HEK293 (cell line): ENCODE results near the gene TRIM7.

ENCODE experiments used
- AEBP2 ChIP-seq: fragments of 450-650 bp; formaldehyde crosslinking; IDR thresholded peaks from 2 replicates; pipeline ENCODE4 v1.5.1; 2016; ENCODE audit warnings: missing biosample characterization, missing genetic modification characterization, borderline replicate concordance
- FEZF1 ChIP-seq: fragments of 450-650 bp; formaldehyde crosslinking; IDR thresholded peaks from 2 replicates; pipeline ENCODE4 v1.5.1; 2016; ENCODE audit warnings: missing biosample characterization, missing genetic modification characterization
- HOXD13 ChIP-seq: sonication (generic); formaldehyde crosslinking; IDR thresholded peaks from 2 replicates; pipeline ENCODE4 v1.8.0; 2022; ENCODE audit warnings: missing genetic modification reagents, borderline replicate concordance
- KLF1 ChIP-seq: fragments of 450-650 bp; formaldehyde crosslinking; IDR thresholded peaks from 2 replicates; pipeline ENCODE4 v1.5.1; 2016; ENCODE audit warnings: missing biosample characterization, missing genetic modification characterization
- KLF17 ChIP-seq: fragments of 450-650 bp; formaldehyde crosslinking; IDR thresholded peaks from 2 replicates; pipeline ENCODE4 v1.5.1; 2016; ENCODE audit warnings: missing biosample characterization, missing genetic modification characterization
- WT1 ChIP-seq: fragments of 450-650 bp; formaldehyde crosslinking; IDR thresholded peaks from 2 replicates; pipeline ENCODE4 v1.5.1; 2016; ENCODE audit warnings: missing biosample characterization, missing genetic modification characterization
- ZNF138 ChIP-seq: fragments of 450-650 bp; formaldehyde crosslinking; IDR thresholded peaks from 2 replicates; pipeline ENCODE4 v1.5.1; 2016; ENCODE audit warnings: missing biosample characterization, missing genetic modification characterization, borderline replicate concordance
- ZNF335 ChIP-seq: fragments of 450-650 bp; formaldehyde crosslinking; conservative IDR thresholded peaks from 2 replicates; pipeline ENCODE4 v1.5.1; 2016; ENCODE audit warnings: missing biosample characterization, missing genetic modification characterization
- ZNF354C ChIP-seq: fragments of 450-650 bp; formaldehyde crosslinking; IDR thresholded peaks from 2 replicates; pipeline ENCODE4 v1.5.1; 2016; ENCODE audit warnings: missing biosample characterization, missing genetic modification characterization, low read depth, borderline replicate concordance
- ZNF37A ChIP-seq: fragments of 450-650 bp; IDR thresholded peaks from 2 replicates; pipeline ENCODE4 v1.5.1; 2018; ENCODE audit warnings: missing biosample characterization, missing genetic modification characterization
- ZNF391 ChIP-seq: fragments of 450-650 bp; formaldehyde crosslinking; IDR thresholded peaks from 2 replicates; pipeline ENCODE4 v1.5.1; 2016; ENCODE audit warnings: low read depth, missing biosample characterization, missing genetic modification characterization, borderline replicate concordance
- ZNF404 ChIP-seq: fragments of 450-650 bp; formaldehyde crosslinking; IDR thresholded peaks from 2 replicates; pipeline ENCODE4 v1.5.1; 2017; ENCODE audit warnings: missing biosample characterization, missing genetic modification characterization
- ZNF433 ChIP-seq: fragments of 450-650 bp; formaldehyde crosslinking; IDR thresholded peaks from 2 replicates; pipeline ENCODE4 v1.5.1; 2016; ENCODE audit warnings: missing biosample characterization, missing genetic modification characterization, low read depth
- ZNF473 ChIP-seq: fragments of 450-650 bp; formaldehyde crosslinking; IDR thresholded peaks from 2 replicates; pipeline ENCODE4 v1.5.1; 2017; ENCODE audit warnings: missing biosample characterization, missing genetic modification characterization
- ZNF514 ChIP-seq: fragments of 450-650 bp; formaldehyde crosslinking; IDR thresholded peaks from 2 replicates; pipeline ENCODE4 v1.5.1; 2016; ENCODE audit warnings: missing biosample characterization, missing genetic modification characterization
- ZNF521 ChIP-seq: fragments of 450-650 bp; formaldehyde crosslinking; IDR thresholded peaks from 2 replicates; pipeline ENCODE4 v1.5.1; 2017; ENCODE audit warnings: missing biosample characterization, mild to moderate bottlenecking, missing genetic modification characterization
- ZNF621 ChIP-seq: fragments of 450-650 bp; formaldehyde crosslinking; IDR thresholded peaks from 2 replicates; pipeline ENCODE4 v1.5.1; 2017; ENCODE audit warnings: missing biosample characterization, missing genetic modification characterization
- ZNF626 ChIP-seq: fragments of 450-650 bp; sonication (Bioruptor Pico); formaldehyde crosslinking; IDR thresholded peaks from 2 replicates; pipeline ENCODE4 v1.5.1; 2018; ENCODE audit warnings: missing biosample characterization, missing genetic modification characterization, inconsistent platforms
- ZNF645 ChIP-seq: fragments of 450-650 bp; formaldehyde crosslinking; IDR thresholded peaks from 2 replicates; pipeline ENCODE4; 2016; ENCODE audit warnings: missing biosample characterization, missing genetic modification characterization
- ZNF654 ChIP-seq: fragments of 450-650 bp; formaldehyde crosslinking; IDR thresholded peaks from 2 replicates; pipeline ENCODE4 v1.5.1; 2016; ENCODE audit warnings: low read depth, missing biosample characterization, missing genetic modification characterization
- ZNF777 ChIP-seq: fragments of 450-650 bp; formaldehyde crosslinking; IDR thresholded peaks from 2 replicates; pipeline ENCODE4 v1.5.1; 2017; ENCODE audit warnings: missing biosample characterization, missing genetic modification characterization, borderline replicate concordance
- ZSCAN23 ChIP-seq: fragments of 450-650 bp; formaldehyde crosslinking; IDR thresholded peaks from 2 replicates; pipeline ENCODE4 v1.5.1; 2016; ENCODE audit warnings: missing biosample characterization, missing genetic modification characterization
- ZSCAN30 ChIP-seq: fragments of 450-650 bp; IDR thresholded peaks from 2 replicates; pipeline ENCODE4 v1.5.1; 2018; ENCODE audit warnings: missing biosample characterization, mild to moderate bottlenecking, missing genetic modification characterization, moderate library complexity
- TF ChIP-seq, protein P1 (sequence below): fragments of 450-650 bp; formaldehyde crosslinking; IDR thresholded peaks from 2 replicates; pipeline ENCODE4 v1.5.1; 2016; ENCODE audit warnings: missing biosample characterization, missing genetic modification characterization
- TF ChIP-seq, protein P2 (sequence below): fragments of 450-650 bp; formaldehyde crosslinking; IDR thresholded peaks from 2 replicates; pipeline ENCODE4 v1.5.1; 2016; ENCODE audit warnings: missing biosample characterization, missing genetic modification characterization
- TF ChIP-seq, protein P3 (sequence below): fragments of 450-650 bp; formaldehyde crosslinking; IDR thresholded peaks from 2 replicates; pipeline ENCODE4 v1.5.1; 2016; ENCODE audit warnings: missing biosample characterization, missing genetic modification characterization
- TF ChIP-seq, protein P4 (sequence below): fragments of 450-650 bp; IDR thresholded peaks from 2 replicates; pipeline ENCODE4 v1.5.1; 2018; ENCODE audit warnings: missing biosample characterization, missing genetic modification characterization

The TRIM7 gene

GRCh38 chr5:181223058-181223728, 18.2 kb upstream of the TRIM7 start, which contains the start of gene TRIM41 (continued):
- TF ChIP-seq AEBP2 (tag by site-specific recombination): no peak
- peak; percentile 82 for TF ChIP-seq WT1 (tag by site-specific recombination)
- TF ChIP-seq, protein P1, sequence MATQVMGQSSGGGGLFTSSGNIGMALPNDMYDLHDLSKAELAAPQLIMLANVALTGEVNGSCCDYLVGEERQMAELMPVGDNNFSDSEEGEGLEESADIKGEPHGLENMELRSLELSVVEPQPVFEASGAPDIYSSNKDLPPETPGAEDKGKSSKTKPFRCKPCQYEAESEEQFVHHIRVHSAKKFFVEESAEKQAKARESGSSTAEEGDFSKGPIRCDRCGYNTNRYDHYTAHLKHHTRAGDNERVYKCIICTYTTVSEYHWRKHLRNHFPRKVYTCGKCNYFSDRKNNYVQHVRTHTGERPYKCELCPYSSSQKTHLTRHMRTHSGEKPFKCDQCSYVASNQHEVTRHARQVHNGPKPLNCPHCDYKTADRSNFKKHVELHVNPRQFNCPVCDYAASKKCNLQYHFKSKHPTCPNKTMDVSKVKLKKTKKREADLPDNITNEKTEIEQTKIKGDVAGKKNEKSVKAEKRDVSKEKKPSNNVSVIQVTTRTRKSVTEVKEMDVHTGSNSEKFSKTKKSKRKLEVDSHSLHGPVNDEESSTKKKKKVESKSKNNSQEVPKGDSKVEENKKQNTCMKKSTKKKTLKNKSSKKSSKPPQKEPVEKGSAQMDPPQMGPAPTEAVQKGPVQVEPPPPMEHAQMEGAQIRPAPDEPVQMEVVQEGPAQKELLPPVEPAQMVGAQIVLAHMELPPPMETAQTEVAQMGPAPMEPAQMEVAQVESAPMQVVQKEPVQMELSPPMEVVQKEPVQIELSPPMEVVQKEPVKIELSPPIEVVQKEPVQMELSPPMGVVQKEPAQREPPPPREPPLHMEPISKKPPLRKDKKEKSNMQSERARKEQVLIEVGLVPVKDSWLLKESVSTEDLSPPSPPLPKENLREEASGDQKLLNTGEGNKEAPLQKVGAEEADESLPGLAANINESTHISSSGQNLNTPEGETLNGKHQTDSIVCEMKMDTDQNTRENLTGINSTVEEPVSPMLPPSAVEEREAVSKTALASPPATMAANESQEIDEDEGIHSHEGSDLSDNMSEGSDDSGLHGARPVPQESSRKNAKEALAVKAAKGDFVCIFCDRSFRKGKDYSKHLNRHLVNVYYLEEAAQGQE (tag by site-specific recombination): no peak
- TF ChIP-seq ZNF521 (tag by site-specific recombination): no peak
- peak; percentile 63 for TF ChIP-seq KLF1 (tag by site-specific recombination)
- no peak for TF ChIP-seq ZNF621 (tag by site-specific recombination)
- TF ChIP-seq ZNF335 (tag by site-specific recombination): peak; percentile 13
- TF ChIP-seq KLF17 (tag by site-specific recombination): peak; percentile 89
- no peak for TF ChIP-seq ZNF433
- peak; percentile 34; the same call in 1 of the 2 replicates for TF ChIP-seq FEZF1 (tag by site-specific recombination)
- no peak for TF ChIP-seq ZNF37A
- no peak for TF ChIP-seq ZNF654 (tag by site-specific recombination)
- peak; percentile 74 for TF ChIP-seq ZSCAN23 (tag by site-specific recombination)
- TF ChIP-seq, protein P2, sequence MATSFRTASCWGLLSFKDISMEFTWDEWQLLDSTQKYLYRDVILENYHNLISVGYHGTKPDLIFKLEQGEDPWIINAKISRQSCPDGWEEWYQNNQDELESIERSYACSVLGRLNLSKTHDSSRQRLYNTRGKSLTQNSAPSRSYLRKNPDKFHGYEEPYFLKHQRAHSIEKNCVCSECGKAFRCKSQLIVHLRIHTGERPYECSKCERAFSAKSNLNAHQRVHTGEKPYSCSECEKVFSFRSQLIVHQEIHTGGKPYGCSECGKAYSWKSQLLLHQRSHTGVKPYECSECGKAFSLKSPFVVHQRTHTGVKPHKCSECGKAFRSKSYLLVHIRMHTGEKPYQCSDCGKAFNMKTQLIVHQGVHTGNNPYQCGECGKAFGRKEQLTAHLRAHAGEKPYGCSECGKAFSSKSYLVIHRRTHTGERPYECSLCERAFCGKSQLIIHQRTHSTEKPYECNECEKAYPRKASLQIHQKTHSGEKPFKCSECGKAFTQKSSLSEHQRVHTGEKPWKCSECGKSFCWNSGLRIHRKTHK (tag by site-specific recombination): no peak
- no peak for TF ChIP-seq ZNF138 (tag by site-specific recombination)
- TF ChIP-seq ZNF354C (tag by site-specific recombination): no peak
- peak; percentile 70; the same call in 1 of the 2 replicates for TF ChIP-seq ZNF391 (tag by site-specific recombination)
- no peak for TF ChIP-seq ZNF473 (tag by site-specific recombination)
- TF ChIP-seq ZNF777 (tag by site-specific recombination): no peak
- TF ChIP-seq ZNF514: no peak
- TF ChIP-seq HOXD13 (CRISPR knock-in tag): no peak
- TF ChIP-seq ZSCAN30 (tag by site-specific recombination): peak; percentile 76; the same call in 1 of the 2 replicates
- TF ChIP-seq, protein P3, sequence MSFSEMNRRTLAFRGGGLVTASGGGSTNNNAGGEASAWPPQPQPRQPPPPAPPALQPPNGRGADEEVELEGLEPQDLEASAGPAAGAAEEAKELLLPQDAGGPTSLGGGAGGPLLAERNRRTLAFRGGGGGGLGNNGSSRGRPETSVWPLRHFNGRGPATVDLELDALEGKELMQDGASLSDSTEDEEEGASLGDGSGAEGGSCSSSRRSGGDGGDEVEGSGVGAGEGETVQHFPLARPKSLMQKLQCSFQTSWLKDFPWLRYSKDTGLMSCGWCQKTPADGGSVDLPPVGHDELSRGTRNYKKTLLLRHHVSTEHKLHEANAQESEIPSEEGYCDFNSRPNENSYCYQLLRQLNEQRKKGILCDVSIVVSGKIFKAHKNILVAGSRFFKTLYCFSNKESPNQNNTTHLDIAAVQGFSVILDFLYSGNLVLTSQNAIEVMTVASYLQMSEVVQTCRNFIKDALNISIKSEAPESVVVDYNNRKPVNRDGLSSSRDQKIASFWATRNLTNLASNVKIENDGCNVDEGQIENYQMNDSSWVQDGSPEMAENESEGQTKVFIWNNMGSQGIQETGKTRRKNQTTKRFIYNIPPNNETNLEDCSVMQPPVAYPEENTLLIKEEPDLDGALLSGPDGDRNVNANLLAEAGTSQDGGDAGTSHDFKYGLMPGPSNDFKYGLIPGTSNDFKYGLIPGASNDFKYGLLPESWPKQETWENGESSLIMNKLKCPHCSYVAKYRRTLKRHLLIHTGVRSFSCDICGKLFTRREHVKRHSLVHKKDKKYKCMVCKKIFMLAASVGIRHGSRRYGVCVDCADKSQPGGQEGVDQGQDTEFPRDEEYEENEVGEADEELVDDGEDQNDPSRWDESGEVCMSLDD (tag by site-specific recombination): peak; percentile 92; the same call in 1 of the 2 replicates
- 0 out of 2 replicates have a peak, but pooled peaks have one; percentile 66 for TF ChIP-seq ZNF645
- no peak for TF ChIP-seq ZNF404 (tag by site-specific recombination)
- TF ChIP-seq ZNF626 (tag by site-specific recombination): no peak
- TF ChIP-seq, protein P4, sequence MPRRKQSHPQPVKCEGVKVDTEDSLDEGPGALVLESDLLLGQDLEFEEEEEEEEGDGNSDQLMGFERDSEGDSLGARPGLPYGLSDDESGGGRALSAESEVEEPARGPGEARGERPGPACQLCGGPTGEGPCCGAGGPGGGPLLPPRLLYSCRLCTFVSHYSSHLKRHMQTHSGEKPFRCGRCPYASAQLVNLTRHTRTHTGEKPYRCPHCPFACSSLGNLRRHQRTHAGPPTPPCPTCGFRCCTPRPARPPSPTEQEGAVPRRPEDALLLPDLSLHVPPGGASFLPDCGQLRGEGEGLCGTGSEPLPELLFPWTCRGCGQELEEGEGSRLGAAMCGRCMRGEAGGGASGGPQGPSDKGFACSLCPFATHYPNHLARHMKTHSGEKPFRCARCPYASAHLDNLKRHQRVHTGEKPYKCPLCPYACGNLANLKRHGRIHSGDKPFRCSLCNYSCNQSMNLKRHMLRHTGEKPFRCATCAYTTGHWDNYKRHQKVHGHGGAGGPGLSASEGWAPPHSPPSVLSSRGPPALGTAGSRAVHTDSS (tag by site-specific recombination): no peak
